ENCODE data around the gene PMM2. TPM values are rescaled to one million over a fixed set of nuclear protein-coding genes. Genes with fewer than 3 reads are reported as not detected.
A peak's percentile ranks its signal among the peaks of the same experiment; 100 is the strongest.

The PMM2 gene
- polyA plus RNA-seq, 1 donor (not counting 4 experiments of a cell fraction or from before 2014, with no cell fraction given), result 38.6 TPM

GRCh38 chr16:8867932-8868415 lies 70.3 kb downstream of the PMM2 start:
- Histone ChIP-seq H3K4me2 (ENCODE audit: control insufficient read depth, extremely low read depth, insufficient read depth, low read depth, low read length) (peak overlapping the region; percentile 93), H3K27ac (ENCODE audit: control insufficient read depth, insufficient read depth, low read length) (peak overlapping the region; percentile 62), H3K9me3 (ENCODE audit: control insufficient read depth, low read depth, low read length) (no peaks in the 10 kb centered on the region), H2AFZ (ENCODE audit: control insufficient read depth, low read length) (no peak overlapping the region), H3K79me2 (ENCODE audit: control insufficient read depth, insufficient read depth, low read length) (peaks cover 51% of the 10 kb centered on the region), H4K20me1 (ENCODE audit: control insufficient read depth, extremely low read depth, insufficient read depth, low read length) (peaks cover 21% of the 10 kb centered on the region), H3K4me3 (ENCODE audit: control insufficient read depth in 2 of 3, extremely low read depth in 1 of 3, insufficient read depth in 2 of 3, low read depth in 1 of 3, low read length in 3 of 3) (peak overlapping the region; percentile 58 to 85 (median 70)), H3K9me1 (ENCODE audit: control insufficient read depth, extremely low read depth, insufficient read depth, low read length) (peaks cover 9% of the 10 kb centered on the region), H3K27me3 (ENCODE audit: control insufficient read depth, extremely low read depth, insufficient read depth, low read length) (no peaks in the 10 kb centered on the region), H3K36me3 (ENCODE audit: control insufficient read depth in 2 of 2, extremely low read depth in 1 of 2, insufficient read depth in 2 of 2, low read length in 2 of 2) (peaks cover 3 to 7% of the 10 kb centered on the region in 2 experiments), H3K4me1 (ENCODE audit: control insufficient read depth, extremely low read depth, insufficient read depth, low read length) (peaks cover 42% of the 10 kb centered on the region), H3K9ac (ENCODE audit: control insufficient read depth, extremely low read depth, insufficient read depth, low read length) (peak overlapping the region; percentile 87)
- DNase-seq (ENCODE audit: low read depth, low spot score), result no peak
- FAIRE-seq, result no peak
- TF ChIP-seq CTCF (optimal IDR thresholded peaks at IDR 0.05 in 1 of 3, IDR thresholded peaks at IDR 0.05 in 1 of 3, conservative IDR thresholded peaks at IDR 0.05 in 1 of 3; ENCODE audit: extremely low read depth in 1 of 3, insufficient read depth in 2 of 3, low read length in 3 of 3) (no peak), EZH2 (IDR thresholded peaks at IDR 0.05; ENCODE audit: low read length) (no peak)
- dilution Hi-C loops (cut with MboI; ENCODE audit: extremely low pct_ligation_motif_present, low sequenced_read_pairs), result no loop called here

- TF ChIP-seq CTCF (optimal IDR thresholded peaks at IDR 0.05 in 1 of 3, IDR thresholded peaks at IDR 0.05 in 1 of 3, conservative IDR thresholded peaks at IDR 0.05 in 1 of 3; ENCODE audit: extremely low read depth in 1 of 3, insufficient read depth in 2 of 3, low read length in 3 of 3) (no peak), EZH2 (IDR thresholded peaks at IDR 0.05; ENCODE audit: low read length) (no peak)
- Histone ChIP-seq H3K4me1 (ENCODE audit: control insufficient read depth, extremely low read depth, insufficient read depth, low read length) (peaks cover 42% of the 10 kb centered on the region), H3K9me3 (ENCODE audit: control insufficient read depth, low read depth, low read length) (no peaks in the 10 kb centered on the region), H3K4me2 (ENCODE audit: control insufficient read depth, extremely low read depth, insufficient read depth, low read depth, low read length) (peak within 1 kb of the TSS; percentile 93), H3K9ac (ENCODE audit: control insufficient read depth, extremely low read depth, insufficient read depth, low read length) (peak within 1 kb of the TSS; percentile 87), H3K4me3 (ENCODE audit: control insufficient read depth in 2 of 3, extremely low read depth in 1 of 3, insufficient read depth in 2 of 3, low read depth in 1 of 3, low read length in 3 of 3) (peak within 1 kb of the TSS; percentile 58 to 85 (median 70)), H3K27ac (ENCODE audit: control insufficient read depth, insufficient read depth, low read length) (peak within 1 kb of the TSS; percentile 70), H3K9me1 (ENCODE audit: control insufficient read depth, extremely low read depth, insufficient read depth, low read length) (peaks cover 9% of the 10 kb centered on the region), H3K36me3 (ENCODE audit: control insufficient read depth in 2 of 2, extremely low read depth in 1 of 2, insufficient read depth in 2 of 2, low read length in 2 of 2) (peaks cover 1 to 7% of the 10 kb centered on the region in 2 experiments), H2AFZ (ENCODE audit: control insufficient read depth, low read length) (peak within 1 kb of the TSS; percentile 32), H3K27me3 (ENCODE audit: control insufficient read depth, extremely low read depth, insufficient read depth, low read length) (no peaks in the 10 kb centered on the region), H3K79me2 (ENCODE audit: control insufficient read depth, insufficient read depth, low read length) (peaks cover 45% of the 10 kb centered on the region), H4K20me1 (ENCODE audit: control insufficient read depth, extremely low read depth, insufficient read depth, low read length) (peaks cover 19% of the 10 kb centered on the region)
- dilution Hi-C loops (cut with MboI; ENCODE audit: extremely low pct_ligation_motif_present, low sequenced_read_pairs), result no loop called here
- DNase-seq (ENCODE audit: low read depth, low spot score), result no peak
- FAIRE-seq, result no peak
Observed at GRCh38 chr16:8868416-8869211, 71.0 kb downstream of the PMM2 start, which contains the start of gene CARHSP1. TSS of gene CARHSP1 (minus strand) at chr16:8869006. CDS start at chr16:8859328, 9,678 bp downstream.

All from keratinocyte (primary cell).